Activated CD8-positive, alpha-beta memory T cell treated with anti-CD3 and anti-CD28 coated beads, Interleukin-2, amount 10 ng/mL, durations not matched to agents 7 days and 5 days (primary cell): ENCODE data around the gene MACROD2. TPM values are rescaled to one million over a fixed set of nuclear protein-coding genes. Genes with fewer than 3 reads are reported as not detected.

Experiments used
- ATAC-seq: fragments of 150-1000 bp; cut with Tn5 transposase; one replicate; pipeline ENCODE4 v1.10.0; 2021; ENCODE audit warnings: moderate library complexity
- CTCF ChIA-PET: fragments of 350-600 bp; sonication (Branson Sonifier 250); formaldehyde crosslinking; loops from one replicate; lab custom pipeline; 2021; ENCODE audit warnings: antibody characterized with exemption; lab: Charles Lee
- DNase-seq: peaks from one replicate; pipeline ENCODE4 v3.0.0-alpha.2; 2020
- H3K27ac Mint-ChIP-seq: one replicate; pipeline ENCODE4 v1.8.0; 2021; ENCODE audit warnings: mild to moderate bottlenecking, mixed read lengths
- H3K27me3 Mint-ChIP-seq: one replicate; pipeline ENCODE4 v1.8.0; 2021; ENCODE audit warnings: mixed read lengths
- H3K36me3 Mint-ChIP-seq: one replicate; pipeline ENCODE4 v1.8.0; 2021; ENCODE audit warnings: mild to moderate bottlenecking, mixed read lengths
- H3K4me1 Mint-ChIP-seq: one replicate; pipeline ENCODE4 v1.8.0; 2021; ENCODE audit warnings: mixed read lengths
- H3K4me3 Mint-ChIP-seq: one replicate; pipeline ENCODE4 v1.8.0; 2021; ENCODE audit warnings: mild to moderate bottlenecking, moderate library complexity, mixed read lengths
- H3K9me3 Mint-ChIP-seq: one replicate; pipeline ENCODE4 v1.8.0; 2022; ENCODE audit warnings: low read depth, mixed read lengths
- total RNA-seq, 2 experiments: library from RNA; stranded (reverse); gene quantifications; one replicate each; pipeline ENCODE4 v1.2.3, GENCODE V29; 2021

MACROD2 gene
- total RNA-seq, 2 experiments from 2014 or later, result not detected

DNA sequence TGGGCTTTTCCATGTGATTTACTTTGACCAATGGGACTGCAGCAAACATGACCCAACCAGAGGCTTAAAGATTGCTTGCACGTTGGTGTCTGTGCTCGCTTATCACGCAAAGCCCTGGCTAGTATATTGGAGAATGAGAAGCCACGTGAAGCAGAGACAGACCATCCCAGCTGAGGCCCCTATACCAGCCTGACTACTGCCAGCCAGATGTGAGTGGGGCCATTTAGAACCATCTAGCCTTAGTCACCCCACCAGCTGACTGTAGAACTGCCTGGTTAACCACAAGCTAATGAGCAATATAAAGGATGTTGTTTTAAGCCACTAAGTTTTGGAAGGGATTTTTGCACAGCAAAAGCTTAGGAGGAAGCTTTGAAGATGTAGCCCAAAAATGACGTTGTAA is 74.5 kb downstream of the MACROD2 start:
- ATAC-seq (no peak), DNase-seq (no peak)
- Mint-ChIP-seq H3K27ac (no peak overlapping the region), H3K4me1 (no peaks in the 10 kb centered on the region), H3K9me3 (peaks cover 2% of the 10 kb centered on the region), H3K27me3 (no peaks in the 10 kb centered on the region), H3K36me3 (no peaks in the 10 kb centered on the region), H3K4me3 (no peak overlapping the region)
- CTCF ChIA-PET, result no interaction called here

DNA sequence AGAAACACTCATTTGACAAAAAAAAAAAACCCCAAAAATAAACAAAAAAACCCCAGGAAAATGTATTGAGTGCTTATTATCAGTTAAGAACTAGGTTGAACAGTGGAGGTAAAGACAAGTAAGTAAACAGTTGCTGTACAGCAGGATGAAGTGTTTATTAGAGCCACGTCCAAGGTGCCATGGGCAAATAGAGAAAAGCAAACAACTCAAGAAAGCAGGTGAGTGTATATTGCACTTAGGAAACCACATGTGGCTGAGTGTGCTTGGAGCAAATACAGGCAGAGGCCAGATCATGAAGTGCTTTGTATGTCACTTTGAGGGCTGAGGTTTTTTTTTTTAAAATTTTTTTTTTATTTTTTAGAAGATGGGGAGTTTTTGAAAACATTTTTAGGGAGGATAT is 98.3 kb downstream of the MACROD2 start:
- Mint-ChIP-seq H3K27me3 (no peaks in the 10 kb centered on the region), H3K36me3 (no peaks in the 10 kb centered on the region), H3K9me3 (peaks cover 4% of the 10 kb centered on the region), H3K4me1 (no peaks in the 10 kb centered on the region), H3K27ac (no peak overlapping the region), H3K4me3 (no peak overlapping the region)
- ATAC-seq (no peak), DNase-seq (no peak)
- CTCF ChIA-PET, result no interaction called here

DNA sequence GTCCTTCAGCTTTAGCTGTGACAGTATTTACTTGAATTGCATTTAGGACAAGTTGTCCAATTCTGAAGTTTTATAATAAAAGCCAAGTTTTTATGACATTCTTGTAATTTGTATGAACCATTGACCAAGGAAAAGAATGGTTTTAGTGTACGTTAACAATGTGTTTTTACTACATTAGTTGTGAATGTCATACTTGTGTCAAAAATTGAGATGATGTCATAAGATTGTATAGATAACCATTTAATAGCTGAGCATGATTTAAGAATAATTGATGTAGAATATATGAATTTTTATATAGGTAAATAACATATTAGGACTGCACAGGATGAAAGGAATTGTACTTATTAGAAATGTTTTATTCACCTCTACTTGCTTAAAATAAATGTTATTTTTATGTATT is 102.9 kb downstream of the MACROD2 start:
- Mint-ChIP-seq H3K4me1 (no peaks in the 10 kb centered on the region), H3K27ac (no peak overlapping the region), H3K4me3 (no peak overlapping the region), H3K36me3 (no peaks in the 10 kb centered on the region), H3K9me3 (peaks cover 4% of the 10 kb centered on the region), H3K27me3 (no peaks in the 10 kb centered on the region)
- no peak for DNase-seq
- ATAC-seq, result no peak
- CTCF ChIA-PET, result no interaction called here

DNA sequence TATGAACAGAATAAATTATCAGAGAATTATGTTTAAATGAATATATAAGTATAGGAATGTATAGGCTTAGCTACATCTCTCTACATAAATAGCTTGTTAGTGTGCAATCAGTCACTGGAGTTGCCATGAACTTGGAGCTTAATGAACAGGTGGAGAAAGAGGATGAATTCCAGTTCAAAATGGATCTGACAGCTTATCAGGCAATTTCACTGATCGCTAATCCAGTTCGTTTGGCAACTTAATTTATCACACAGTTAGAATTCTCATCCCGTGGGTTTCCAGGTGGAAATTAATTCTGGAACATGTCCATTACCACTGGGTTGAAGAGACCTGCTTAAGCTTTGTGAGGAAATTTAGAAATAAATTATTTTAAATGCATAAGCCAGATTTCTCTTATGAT is 118.1 kb downstream of the MACROD2 start:
- Mint-ChIP-seq H3K4me3 (no peak overlapping the region), H3K27ac (no peak overlapping the region), H3K4me1 (no peaks in the 10 kb centered on the region), H3K36me3 (no peaks in the 10 kb centered on the region), H3K9me3 (peaks cover 8% of the 10 kb centered on the region), H3K27me3 (no peaks in the 10 kb centered on the region)
- DNase-seq, result no peak
- CTCF ChIA-PET, result no interaction called here
- no peak for ATAC-seq

DNA sequence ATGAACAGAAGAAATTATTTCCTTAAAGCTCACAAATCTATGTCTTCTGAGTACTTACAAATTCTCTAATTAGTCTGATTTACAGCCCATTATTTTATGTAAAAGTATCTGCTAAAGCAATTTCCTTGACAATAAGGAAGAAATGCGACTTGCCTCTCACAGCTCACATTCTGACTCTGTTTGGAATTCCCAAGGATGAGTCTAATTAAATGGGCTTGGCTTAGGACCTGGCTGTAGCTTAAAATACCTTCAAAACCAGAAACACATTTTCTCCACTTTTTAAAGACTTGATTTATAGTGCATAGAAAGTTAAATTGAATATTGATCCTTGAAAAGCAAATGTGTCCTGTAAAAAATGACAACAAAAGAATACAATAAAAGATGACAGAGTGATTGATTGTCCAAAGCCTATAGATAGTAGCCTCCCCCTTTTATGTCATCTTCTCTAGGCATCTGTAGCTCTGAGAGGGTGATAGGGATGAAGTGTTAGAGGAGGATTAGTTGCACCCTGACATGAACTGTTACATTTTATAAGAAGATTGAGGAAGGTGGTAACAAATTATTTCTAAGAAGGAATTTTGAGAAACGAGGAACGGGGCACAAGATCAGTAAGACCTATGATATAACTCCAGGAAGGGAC is 118.9 kb downstream of the MACROD2 start:
- Mint-ChIP-seq H3K4me3 (no peak overlapping the region), H3K9me3 (peaks cover 8% of the 10 kb centered on the region)

DNA sequence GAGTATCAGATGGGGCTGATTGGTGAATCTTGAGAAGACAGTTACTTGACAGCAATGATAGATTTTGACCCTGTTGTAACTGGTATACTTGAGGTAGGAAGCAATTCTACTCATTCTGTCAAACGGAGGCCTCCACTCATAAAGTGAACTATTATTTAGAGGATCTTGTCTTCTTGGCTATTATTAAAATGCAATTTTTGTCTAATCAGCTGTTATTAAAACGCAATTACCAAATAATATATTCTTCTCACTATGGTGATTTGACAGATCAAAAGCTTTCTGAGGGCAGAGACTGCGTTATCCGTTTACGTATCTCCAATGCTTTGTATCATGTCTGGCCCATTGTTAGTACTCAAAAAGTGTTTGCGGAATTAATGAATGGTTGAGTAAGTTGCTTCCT is 120.7 kb downstream of the MACROD2 start:
- Mint-ChIP-seq H3K4me1 (no peaks in the 10 kb centered on the region), H3K9me3 (peaks cover 8% of the 10 kb centered on the region), H3K36me3 (no peaks in the 10 kb centered on the region), H3K27ac (no peak overlapping the region), H3K4me3 (no peak overlapping the region), H3K27me3 (no peaks in the 10 kb centered on the region)
- CTCF ChIA-PET, result no interaction called here
- no peak for ATAC-seq
- no peak for DNase-seq

More for the DNA sequence above, 118.9 kb downstream of the MACROD2 start:
- no peak for ATAC-seq
- no peak for DNase-seq
- no peak overlapping the region for H3K27ac Mint-ChIP-seq
- no peaks in the 10 kb centered on the region for H3K27me3 Mint-ChIP-seq
- no peaks in the 10 kb centered on the region for H3K4me1 Mint-ChIP-seq
- CTCF ChIA-PET, result no interaction called here
- no peaks in the 10 kb centered on the region for H3K36me3 Mint-ChIP-seq

DNA sequence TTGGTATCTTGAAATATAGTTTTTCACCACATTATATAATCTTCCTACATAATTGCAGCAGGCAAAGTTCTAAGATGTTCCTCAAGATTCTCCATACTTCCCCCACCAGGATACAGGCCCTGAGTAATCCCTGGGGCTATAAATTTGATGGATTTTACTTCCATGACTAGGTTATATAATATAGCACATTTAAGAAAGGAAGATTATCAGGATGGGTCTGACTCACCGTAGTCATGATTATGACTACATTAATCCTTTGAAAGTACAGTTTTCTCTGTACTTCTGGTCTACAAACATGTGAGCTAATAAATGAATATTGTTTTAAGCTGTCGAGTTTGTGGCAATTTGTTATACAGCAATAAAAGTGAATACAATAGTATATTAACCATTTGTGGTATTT is 122.5 kb downstream of the MACROD2 start:
- DNase-seq (no peak), ATAC-seq (no peak)
- no peaks in the 10 kb centered on the region for H3K27me3 Mint-ChIP-seq
- CTCF ChIA-PET, result no interaction called here
- peaks cover 2% of the 10 kb centered on the region for H3K9me3 Mint-ChIP-seq
- no peaks in the 10 kb centered on the region for H3K4me1 Mint-ChIP-seq
- no peaks in the 10 kb centered on the region for H3K36me3 Mint-ChIP-seq
- no peak overlapping the region for H3K27ac Mint-ChIP-seq
- H3K4me3 Mint-ChIP-seq, result no peak overlapping the region

DNA sequence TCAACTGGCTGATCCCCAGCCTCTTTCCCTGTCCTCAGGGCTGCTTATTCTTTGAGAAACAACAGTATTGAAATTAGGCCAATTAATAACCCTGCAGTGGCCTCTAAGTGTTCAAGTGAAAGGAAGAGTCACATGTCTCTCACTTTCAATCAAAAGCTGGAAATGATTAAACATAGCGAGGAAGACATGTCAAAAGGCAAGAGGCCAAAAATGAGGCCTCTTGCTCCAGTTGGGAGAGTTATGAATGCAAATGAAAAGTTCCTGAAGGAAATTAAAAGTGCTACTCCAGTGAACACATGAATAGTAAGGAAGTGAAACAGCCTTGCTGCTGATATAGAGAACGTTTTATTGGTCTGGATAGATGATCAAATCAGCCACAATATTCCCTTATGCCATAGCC is 131.5 kb downstream of the MACROD2 start:
- no peaks in the 10 kb centered on the region for H3K27me3 Mint-ChIP-seq
- no peaks in the 10 kb centered on the region for H3K36me3 Mint-ChIP-seq
- H3K4me1 Mint-ChIP-seq, result no peaks in the 10 kb centered on the region
- no peak for DNase-seq
- ATAC-seq, result no peak
- CTCF ChIA-PET, result no interaction called here
- no peak overlapping the region for H3K4me3 Mint-ChIP-seq
- peaks cover 5% of the 10 kb centered on the region for H3K9me3 Mint-ChIP-seq
- H3K27ac Mint-ChIP-seq, result no peak overlapping the region

DNA sequence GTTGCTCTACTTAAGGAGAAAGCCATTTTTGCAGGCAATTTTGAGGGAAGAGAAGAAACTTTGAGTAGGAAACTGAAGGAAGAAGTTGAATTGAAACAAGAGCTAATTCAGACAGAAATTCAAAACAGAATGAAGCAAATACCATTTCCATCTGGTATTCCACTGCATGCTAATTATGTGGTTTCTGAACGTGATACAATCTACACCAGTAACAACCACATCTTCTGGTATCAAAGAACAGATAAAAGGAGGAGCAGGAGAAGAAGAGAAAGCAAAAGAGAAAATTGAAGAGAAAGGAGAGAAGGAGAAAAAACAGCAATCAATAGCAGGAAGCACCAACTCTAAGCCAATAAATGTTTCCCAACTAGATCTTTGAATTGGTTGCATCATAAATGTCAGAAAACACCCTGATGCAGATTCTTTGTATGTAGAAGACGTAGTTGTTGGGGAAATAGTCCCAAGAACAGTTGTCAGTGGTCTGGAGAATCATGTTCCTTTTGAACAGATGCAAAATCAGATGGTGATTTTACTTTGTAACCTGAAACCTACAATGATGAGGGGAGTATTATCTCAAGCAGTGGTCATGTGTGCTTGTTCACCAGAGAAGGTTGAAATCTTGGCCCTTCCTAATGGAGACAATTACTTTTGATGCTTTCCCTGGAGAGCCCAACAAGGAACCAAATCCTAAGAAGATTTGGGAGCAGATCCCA is 132.4 kb downstream of the MACROD2 start:
- Mint-ChIP-seq H3K27me3 (no peaks in the 10 kb centered on the region), H3K4me1 (no peaks in the 10 kb centered on the region), H3K36me3 (no peaks in the 10 kb centered on the region), H3K27ac (no peak overlapping the region), H3K4me3 (no peak overlapping the region), H3K9me3 (peaks cover 5% of the 10 kb centered on the region)
- CTCF ChIA-PET, result no interaction called here
- ATAC-seq, result no peak
- no peak for DNase-seq

DNA sequence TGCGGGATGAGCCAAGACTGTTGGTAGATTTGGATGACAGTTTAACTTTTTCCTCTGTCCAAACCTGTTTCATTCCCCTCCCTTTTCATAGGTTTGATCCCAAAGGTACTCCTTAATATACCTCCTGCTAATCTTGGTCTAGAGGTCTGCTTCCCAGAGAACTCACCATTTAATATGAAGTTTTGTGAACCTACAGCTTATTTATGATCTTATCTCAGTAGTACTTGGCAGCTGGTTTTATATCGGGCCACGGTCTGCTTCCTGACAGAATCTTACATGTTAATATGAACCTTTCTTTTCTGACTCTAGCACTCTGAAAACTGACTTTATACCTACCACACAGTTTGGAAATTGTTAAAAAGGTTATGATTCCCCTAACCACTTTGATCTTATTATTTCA is 138.7 kb downstream of the MACROD2 start:
- Mint-ChIP-seq H3K4me1 (no peaks in the 10 kb centered on the region), H3K27me3 (no peaks in the 10 kb centered on the region), H3K36me3 (no peaks in the 10 kb centered on the region), H3K4me3 (no peak overlapping the region), H3K9me3 (peaks cover 4% of the 10 kb centered on the region), H3K27ac (no peak overlapping the region)
- DNase-seq (no peak), ATAC-seq (no peak)
- CTCF ChIA-PET, result no interaction called here

DNA sequence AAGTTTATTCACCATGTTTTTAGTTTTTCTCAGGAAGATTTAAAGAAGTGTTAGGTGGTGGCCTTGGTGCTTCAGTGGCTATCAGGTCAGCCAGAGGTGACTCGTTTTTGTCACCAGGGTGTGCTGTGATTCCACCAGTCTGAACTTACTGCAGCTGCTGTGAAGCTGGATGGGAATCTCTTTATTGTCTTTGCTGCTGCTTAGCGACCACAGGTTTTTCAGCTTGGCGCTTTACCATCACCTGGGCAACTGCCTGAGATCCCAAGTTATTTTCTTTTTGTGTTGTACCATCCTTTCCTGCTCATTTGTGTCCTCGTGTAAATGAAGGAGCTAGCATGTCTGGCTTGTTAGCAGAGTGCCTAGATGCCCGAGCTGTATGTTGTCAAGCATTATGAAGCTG is 146.9 kb downstream of the MACROD2 start:
- Mint-ChIP-seq H3K4me3 (no peak overlapping the region), H3K4me1 (no peaks in the 10 kb centered on the region), H3K36me3 (no peaks in the 10 kb centered on the region), H3K27ac (no peak overlapping the region), H3K27me3 (no peaks in the 10 kb centered on the region), H3K9me3 (peaks cover 3% of the 10 kb centered on the region)
- ATAC-seq, result no peak
- DNase-seq, result no peak
- CTCF ChIA-PET, result no interaction called here

DNA sequence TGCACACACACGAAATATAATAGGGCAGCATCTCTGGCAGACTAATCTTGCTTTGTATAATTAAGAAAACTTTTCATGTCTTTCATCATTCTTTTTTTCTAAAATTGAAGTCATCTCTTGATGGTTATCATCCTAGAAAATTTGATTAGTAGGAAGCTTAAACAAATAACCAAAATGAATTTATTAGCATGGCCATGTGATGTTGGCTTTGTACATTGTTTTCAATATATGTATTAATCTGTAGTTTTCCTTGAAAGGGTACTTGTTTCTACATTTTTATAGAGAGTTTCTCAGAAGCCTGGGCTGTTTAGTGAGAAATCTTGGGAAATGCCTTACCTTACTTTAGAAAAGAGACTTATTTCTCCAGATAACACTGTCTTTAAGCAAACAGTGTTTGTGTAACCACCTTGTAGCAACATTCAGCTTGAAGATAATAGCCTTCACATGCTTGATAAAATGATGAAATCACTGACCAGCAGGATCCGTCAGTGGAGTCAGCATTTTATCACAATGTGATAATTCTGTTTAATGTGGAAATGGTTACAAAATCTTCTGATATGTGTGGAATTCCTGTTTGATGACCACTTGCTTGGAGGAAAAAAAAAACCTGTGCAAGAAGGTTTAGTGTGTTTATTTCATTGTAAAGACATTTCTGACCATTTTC is 147.8 kb downstream of the MACROD2 start:
- no peak for ATAC-seq
- no peaks in the 10 kb centered on the region for H3K27me3 Mint-ChIP-seq
- no peak overlapping the region for H3K4me3 Mint-ChIP-seq
- no peaks in the 10 kb centered on the region for H3K4me1 Mint-ChIP-seq
- peaks cover 3% of the 10 kb centered on the region for H3K9me3 Mint-ChIP-seq
- no peak overlapping the region for H3K27ac Mint-ChIP-seq
- H3K36me3 Mint-ChIP-seq, result no peaks in the 10 kb centered on the region
- CTCF ChIA-PET, result no interaction called here
- no peak for DNase-seq

DNA sequence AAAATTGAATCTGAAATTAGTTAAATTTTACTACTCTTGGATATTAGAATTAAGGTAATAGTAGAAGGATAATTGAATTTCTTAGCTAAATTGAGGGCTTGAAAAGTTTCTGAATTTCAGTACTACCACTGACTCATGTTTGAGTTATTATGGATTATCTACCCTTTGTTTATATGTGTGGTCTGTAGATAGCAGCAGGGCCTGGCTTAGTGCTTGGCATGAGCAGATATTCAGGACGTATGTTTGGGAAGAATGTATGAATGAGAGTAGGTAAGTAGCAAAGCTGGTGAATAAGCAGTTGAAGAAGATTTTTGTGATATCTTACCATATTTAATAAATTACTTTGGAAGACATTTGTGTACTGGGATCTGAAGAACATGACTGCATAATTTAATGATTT is 152.7 kb downstream of the MACROD2 start:
- H3K27me3 Mint-ChIP-seq, result no peaks in the 10 kb centered on the region
- DNase-seq (no peak), ATAC-seq (no peak)
- CTCF ChIA-PET, result no interaction called here
- peaks cover 5% of the 10 kb centered on the region for H3K9me3 Mint-ChIP-seq
- H3K4me1 Mint-ChIP-seq, result no peaks in the 10 kb centered on the region
- no peak overlapping the region for H3K4me3 Mint-ChIP-seq
- no peaks in the 10 kb centered on the region for H3K36me3 Mint-ChIP-seq
- no peak overlapping the region for H3K27ac Mint-ChIP-seq

DNA sequence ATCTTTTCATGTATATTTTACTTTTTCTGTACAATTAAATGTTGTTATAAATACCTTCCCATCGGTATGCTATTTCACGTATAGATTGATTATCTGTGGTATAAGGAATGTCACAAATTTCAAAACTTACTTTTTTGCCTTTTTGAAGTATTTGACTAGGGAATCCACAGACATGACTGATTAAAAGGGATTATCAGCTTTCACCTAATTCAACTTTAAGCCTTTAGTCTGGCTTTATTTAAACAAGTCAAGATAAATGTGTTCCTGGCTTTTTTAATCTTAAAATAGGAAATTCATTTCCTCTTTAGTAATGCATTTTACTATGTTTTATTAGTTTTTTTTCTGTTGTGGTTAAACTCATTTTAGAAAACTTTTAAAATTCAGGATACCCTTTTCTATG is 160.0 kb downstream of the MACROD2 start:
- H3K27ac Mint-ChIP-seq, result no peak overlapping the region

More for the DNA sequence above, 160.0 kb downstream of the MACROD2 start:
- Mint-ChIP-seq H3K4me1 (no peaks in the 10 kb centered on the region), H3K27me3 (no peaks in the 10 kb centered on the region), H3K4me3 (no peak overlapping the region), H3K36me3 (no peaks in the 10 kb centered on the region), H3K9me3 (peaks cover 7% of the 10 kb centered on the region)
- DNase-seq (no peak), ATAC-seq (no peak)
- CTCF ChIA-PET, result no interaction called here
